GM18520 (cell line): ENCODE results near the gene MTUS2.
"Not testable (repeated sequence)": the region's sequence is repeated elsewhere in the genome, so short reads cannot be mapped to it uniquely, and the experiment has no call there.

ENCODE experiments used
- ATAC-seq: cut with Tn5 transposase; IDR thresholded peaks from one replicate; pipeline ENCODE4 v1.9.1; 2021; ENCODE audit not compliant: unreplicated experiment

MTUS2 gene

GRCh38 chr13:28955264-28955966 is 135.3 kb downstream of the MTUS2 start:
- ATAC-seq, result no peak

DNA sequence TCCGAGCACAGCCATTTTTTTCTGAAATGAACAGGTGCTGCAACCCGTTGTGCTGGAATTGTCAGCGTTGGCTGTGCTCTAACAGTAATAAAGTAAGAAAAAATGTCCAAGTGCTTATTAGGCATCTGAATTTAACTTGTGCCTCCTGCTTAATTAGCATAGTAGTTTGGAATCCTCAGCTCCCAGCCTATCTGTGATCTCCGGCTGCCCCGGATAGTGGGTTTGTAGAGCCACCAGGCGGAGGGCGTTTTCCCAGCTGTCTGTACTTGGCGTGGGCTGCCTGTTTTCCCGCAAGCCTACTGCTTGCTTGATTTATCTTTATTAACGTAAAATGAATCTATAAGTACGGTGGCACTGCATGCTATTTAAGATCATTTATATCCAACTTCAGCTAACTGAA is 137.9 kb downstream of the MTUS2 start:
- ATAC-seq, result no peak

DNA sequence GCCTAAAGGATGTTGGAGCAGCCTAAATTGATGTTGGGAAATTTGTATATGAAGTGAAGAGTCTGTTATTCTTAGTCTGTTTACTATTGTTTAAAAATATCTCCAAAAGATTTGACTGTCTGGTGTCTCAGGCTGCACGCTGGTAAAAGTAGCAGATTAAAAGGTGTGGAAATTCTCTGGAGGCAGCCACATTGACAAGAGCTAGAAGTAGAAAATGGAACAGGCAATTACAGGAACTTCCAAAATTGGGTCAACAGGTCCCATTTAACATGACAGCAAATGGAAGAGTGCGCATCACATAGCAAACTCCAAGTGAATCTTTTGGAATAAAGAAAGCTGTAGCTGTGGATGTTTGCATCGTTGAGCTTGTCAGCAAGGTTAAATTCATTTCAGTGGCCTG is 138.3 kb downstream of the MTUS2 start:
- no peak for ATAC-seq

DNA sequence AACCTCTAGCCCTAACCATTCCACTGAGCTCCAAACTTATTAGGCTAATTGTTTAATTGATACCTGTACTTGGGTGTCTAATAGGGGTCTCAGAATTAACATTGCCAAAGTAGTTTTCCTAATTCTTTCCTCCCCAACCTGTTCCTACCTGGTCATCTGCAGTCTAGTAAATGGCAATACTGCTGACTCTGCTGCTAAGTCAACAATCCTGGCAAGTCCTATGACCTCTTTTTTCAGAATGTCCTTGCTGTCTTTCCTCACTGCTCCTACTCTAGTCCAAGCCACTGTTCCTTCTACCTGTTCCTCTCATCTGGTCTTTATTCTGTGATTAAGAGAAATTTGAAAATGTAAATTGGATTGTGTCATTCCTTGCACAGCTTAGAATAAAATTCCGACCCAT is 143.9 kb downstream of the MTUS2 start:
- ATAC-seq, result no peak

DNA sequence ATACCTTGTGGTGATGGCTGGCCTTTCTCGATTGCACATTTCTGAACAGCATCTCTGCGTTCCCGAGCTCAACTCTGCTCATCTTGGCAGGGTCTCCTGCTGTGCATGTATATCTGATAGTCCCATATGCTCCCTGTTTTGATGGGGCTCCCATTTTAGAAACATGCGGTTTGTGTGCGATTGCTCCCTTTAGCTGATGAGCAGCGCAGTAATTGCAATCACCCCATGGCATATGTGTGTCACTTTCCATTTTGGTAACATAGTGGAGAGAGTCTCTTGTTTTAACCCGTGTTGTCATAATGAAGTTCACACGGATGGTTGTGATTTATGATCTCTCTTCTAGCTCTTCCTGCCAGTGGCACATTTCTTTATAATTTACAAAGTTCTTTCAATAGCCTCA is 144.7 kb downstream of the MTUS2 start:
- no peak for ATAC-seq

GRCh38 chr13:28967029-28967915 is 147.1 kb downstream of the MTUS2 start:
- ATAC-seq, result no peak

DNA sequence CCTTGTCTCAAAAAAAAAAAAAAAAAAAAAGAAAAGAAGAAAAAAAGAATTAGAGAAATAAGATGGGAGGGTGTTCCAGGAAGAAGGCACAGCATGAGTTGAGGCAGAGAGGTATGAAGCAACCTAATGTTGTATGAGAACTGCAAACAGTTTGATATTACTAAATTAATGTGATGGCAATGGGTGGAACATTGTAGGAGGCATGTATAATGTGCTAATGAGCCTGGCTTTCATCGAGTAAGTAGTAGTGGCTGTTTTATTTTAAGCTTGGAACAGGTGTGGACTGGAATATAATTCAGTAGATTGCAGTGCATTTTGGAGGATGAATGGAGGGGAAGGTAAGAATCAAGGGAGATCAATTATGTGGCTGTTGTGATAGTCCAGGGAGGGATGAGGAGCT is 156.1 kb downstream of the MTUS2 start:
- ATAC-seq, result no peak

GRCh38 chr13:28976636-28977035 is 156.5 kb downstream of the MTUS2 start:
- ATAC-seq, result no peak

- no peak for ATAC-seq
Observed at GRCh38 chr13:28978574-28978973, 158.4 kb downstream of the MTUS2 start.

DNA sequence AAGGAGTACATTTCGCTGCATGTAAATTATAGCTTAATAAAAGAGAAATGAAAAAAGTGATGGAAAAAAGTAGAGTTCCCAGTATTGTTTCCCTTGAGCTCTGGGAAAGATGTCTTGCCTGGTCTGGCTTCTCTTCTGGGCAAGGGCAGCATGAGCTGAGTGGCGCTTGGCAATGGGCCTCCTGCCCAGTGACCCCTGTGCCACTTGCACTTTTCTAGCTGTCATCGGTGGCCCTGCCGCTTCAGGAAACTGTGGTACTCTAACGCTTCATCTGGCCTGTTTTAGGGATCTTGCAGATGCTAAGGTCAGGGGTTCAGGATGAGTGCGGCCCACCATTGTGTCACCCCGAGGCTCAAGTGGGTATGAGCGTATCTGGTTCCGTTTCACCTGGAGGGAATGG is 161.4 kb downstream of the MTUS2 start:
- ATAC-seq, result no peak

DNA sequence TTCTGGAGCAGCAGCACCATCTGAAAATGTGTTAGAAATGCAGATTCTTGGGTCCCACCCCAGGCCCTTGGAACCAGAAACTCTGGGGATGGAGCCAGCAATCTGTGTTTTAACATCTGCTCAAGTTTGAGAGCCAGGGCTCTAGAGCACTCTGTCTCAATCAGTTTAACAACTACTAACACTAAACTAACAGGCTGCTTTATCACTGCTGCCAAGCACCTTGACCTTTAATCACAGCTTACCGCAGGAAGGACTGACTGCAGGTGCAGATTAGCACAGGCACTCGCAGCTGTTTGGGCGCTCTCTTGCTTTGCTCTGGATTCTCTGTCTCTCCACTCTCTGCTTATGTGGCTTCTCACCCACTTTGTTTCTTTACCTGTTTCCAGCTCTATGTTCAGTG is 163.5 kb downstream of the MTUS2 start:
- ATAC-seq, result no peak

DNA sequence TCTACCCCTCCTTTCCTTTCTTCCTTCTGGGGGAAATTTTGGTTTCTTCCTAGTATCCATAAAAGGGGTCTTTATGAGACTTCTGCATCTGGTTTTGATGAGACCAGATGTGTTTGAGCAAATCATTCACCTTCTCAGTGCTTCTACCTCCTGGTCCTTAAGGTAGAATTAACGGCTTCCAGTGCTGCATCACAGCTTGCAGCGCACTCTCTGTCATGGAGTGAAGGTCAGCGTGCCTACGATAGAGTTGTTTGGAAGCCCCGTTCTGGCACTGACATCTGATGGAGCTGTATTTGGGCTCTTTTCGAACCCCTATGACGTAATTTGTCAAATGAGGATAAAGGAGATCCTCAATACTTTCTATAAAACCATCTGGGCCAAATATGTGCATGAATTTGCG is 164.2 kb downstream of the MTUS2 start:
- no peak for ATAC-seq

GRCh38 chr13:28984825-28985224 is 164.7 kb downstream of the MTUS2 start:
- ATAC-seq, result no peak

DNA sequence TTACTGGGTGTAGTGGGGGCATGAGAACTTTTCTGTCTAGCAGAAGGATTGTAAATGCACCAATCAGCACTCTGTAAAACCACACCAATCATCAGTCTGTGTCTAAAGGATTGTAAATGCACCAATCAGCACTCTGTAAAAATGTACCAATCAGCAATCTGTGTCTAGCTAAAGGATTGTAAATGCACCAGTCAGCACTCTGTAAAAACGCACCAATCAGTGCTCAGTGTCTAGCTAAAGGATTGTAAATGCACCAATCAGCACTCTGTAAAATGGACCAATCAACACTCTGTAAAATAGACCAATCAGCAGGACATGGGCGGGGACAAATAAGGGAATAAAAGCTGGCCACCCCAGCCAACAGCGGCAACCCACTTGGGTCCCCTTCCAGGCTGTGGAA is 170.2 kb downstream of the MTUS2 start:
- ATAC-seq, result not testable (repeated sequence)

- ATAC-seq, result no peak
Observed at GRCh38 chr13:28991764-28992163, 171.6 kb downstream of the MTUS2 start.

DNA sequence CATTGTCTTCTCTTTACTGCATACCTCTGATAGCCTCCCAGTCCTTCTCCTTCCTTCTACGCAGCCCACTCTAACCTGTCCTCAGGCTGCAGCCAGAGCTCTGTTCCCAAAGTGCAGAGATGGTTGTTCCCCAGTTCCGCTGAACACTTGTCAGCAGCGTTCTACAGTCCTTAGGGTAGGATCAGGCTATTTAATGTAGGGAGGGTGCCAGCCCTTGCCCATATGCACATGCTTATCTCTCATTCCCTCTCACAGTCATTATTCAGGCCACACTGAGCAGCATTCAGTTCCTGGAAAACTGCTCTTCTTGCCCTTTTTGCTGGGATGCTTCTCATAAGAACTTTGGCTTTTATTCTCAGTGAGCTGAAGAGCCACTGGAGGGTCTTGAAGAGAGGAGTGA is 180.7 kb downstream of the MTUS2 start:
- ATAC-seq, result no peak

GRCh38 chr13:29005035-29005762 is 185.1 kb downstream of the MTUS2 start:
- ATAC-seq, result no peak

- ATAC-seq, result no peak
Observed at GRCh38 chr13:29005763-29006120, 185.6 kb downstream of the MTUS2 start.

- no peak for ATAC-seq
Observed at GRCh38 chr13:29006359-29006850, 186.3 kb downstream of the MTUS2 start.

DNA sequence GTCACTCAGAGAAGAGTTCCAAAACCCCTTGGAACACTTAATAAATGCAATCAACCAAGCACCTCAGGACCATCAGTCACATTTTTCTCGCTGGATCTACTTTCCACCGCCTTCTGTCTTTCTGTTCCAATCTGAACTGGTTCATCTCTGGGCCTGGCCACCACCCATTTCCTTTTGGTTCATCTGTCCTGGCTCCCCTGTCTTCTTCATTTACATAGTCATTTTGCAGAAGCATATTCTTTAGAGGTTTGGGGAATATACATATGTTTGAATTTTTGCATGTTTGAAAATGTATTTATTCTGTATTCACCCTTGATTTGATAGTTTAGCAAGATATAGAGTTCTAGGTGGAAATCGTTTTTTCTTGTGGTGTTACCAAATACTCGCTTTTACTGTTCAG is 188.2 kb downstream of the MTUS2 start:
- no peak for ATAC-seq

DNA sequence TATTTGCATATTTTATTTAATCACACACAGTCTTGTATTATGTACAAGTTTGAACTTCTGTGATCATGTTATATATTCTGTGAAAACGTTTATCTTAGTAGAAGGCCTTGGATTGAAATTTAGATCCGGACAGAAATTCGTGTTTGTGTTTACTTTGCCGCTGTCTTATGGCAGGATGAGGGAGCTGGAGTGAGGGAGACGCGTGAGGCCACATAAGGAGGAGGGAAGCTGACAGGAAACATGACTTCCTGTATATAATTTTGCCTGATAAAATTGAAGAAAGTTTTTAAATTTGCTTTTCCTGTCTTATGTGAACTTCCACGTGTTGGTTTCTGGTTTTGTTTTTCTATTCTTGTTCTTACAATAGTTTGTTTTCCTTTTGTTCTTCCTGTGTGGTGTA is 200.2 kb downstream of the MTUS2 start:
- no peak for ATAC-seq

DNA sequence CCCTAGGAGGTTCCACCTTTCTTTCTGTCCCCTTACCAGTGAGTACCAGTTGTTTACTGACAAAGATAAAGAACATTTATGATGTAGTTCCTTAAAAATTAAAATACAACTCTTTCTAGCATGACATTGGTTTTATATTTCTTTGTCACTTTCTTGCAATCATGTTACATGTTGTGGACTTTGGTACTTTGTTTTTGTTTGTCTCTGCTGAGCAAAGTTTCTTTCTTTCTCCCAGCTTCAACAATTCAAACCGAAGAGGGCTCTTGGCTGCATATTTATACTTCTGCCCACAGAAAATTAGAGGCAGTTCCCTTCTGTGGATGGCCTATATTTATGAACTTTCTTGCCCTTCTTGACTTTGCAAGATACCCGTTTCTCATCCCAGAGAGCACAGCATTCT is 201.2 kb downstream of the MTUS2 start:
- no peak for ATAC-seq
